Breast epithelium (tissue), 4 donors: ENCODE measurements around the gene PKM. TPM values are rescaled to one million over a fixed set of nuclear protein-coding genes. Genes with fewer than 3 reads are reported as not detected.

Experiments
- DNase-seq, 2 donors: peaks; one replicate each; pipeline ENCODE4 v3.0.0-alpha.2; 2019; ENCODE audit warnings: low spot score in 2 of 2
- H3K27ac ChIP-seq, 2 donors: fragments of 200-600 bp; sonication (generic) in 1 of 2; one replicate each; pipeline ENCODE4 v1.5.1; 2016 to 2019; ENCODE audit warnings: mild to moderate bottlenecking in 1 of 2
- H3K27me3 ChIP-seq, 2 donors: fragments of 200-600 bp; sonication (generic) in 1 of 2; one replicate each; pipeline versions ENCODE4 v1.5.1 to v1.6.0; 2017 to 2019; ENCODE audit warnings: control low read depth in 1 of 2, mild to moderate bottlenecking in 1 of 2
- H3K36me3 ChIP-seq: fragments of 200-600 bp; one replicate; pipeline ENCODE4 v1.5.1; 2019
- H3K4me1 ChIP-seq, 2 donors: fragments of 200-600 bp; sonication (generic); one replicate each; pipeline ENCODE4 v1.5.1; 2016 to 2019; ENCODE audit warnings: control low read depth in 1 of 2
- H3K4me3 ChIP-seq, 3 donors: fragments of 200-600 bp; sonication (generic); 1 replicate in 2 of 3; 2 replicates in 1 of 3; pipeline ENCODE4 v1.5.1; 2016 to 2019; ENCODE audit warnings: mild to moderate bottlenecking in 3 of 3, moderate library complexity in 2 of 3
- H3K9me3 ChIP-seq, 2 donors: fragments of 200-600 bp; sonication (generic) in 1 of 2; one replicate each; pipeline ENCODE4 v1.5.1; 2016 to 2019; ENCODE audit warnings: control low read depth in 1 of 2
- POLR2A ChIP-seq: fragments of 450-650 bp; IDR thresholded peaks from one replicate; pipeline ENCODE4 v1.6.1; 2016; ENCODE audit warnings: antibody characterized with exemption, mild to moderate bottlenecking, moderate library complexity
- POLR2AphosphoS5 ChIP-seq, 3 donors: sonication (generic); formaldehyde crosslinking; IDR thresholded peaks; one replicate each; pipeline ENCODE4 v1.6.1; 2017; ENCODE audit warnings: antibody characterized with exemption in 3 of 3
- intact Hi-C: fragments of 100-400 bp; cut with DNase I; formaldehyde crosslinking; loops from one replicate; pipeline ENCODE4 v1.15.1; 2023; ENCODE audit warnings: low total_unique reads
- total RNA-seq, 3 donors: library from RNA; depleted of rRNA; stranded (reverse); fragments of >200 nt; gene quantifications; one replicate each; pipeline ENCODE4 v1.1.0, GENCODE V29; 2016
- TF ChIP-seq, protein P1 (sequence below), 3 donors: fragments of 450-650 bp; IDR thresholded peaks; one replicate each; pipeline ENCODE4 v1.5.1; 2016 to 2017; ENCODE audit warnings: antibody characterized with exemption in 3 of 3, mild to moderate bottlenecking in 3 of 3, moderate library complexity in 3 of 3

Gene PKM
- total RNA-seq, 3 donors from 2014 or later, result 212 to 476 (median 367) TPM

DNA sequence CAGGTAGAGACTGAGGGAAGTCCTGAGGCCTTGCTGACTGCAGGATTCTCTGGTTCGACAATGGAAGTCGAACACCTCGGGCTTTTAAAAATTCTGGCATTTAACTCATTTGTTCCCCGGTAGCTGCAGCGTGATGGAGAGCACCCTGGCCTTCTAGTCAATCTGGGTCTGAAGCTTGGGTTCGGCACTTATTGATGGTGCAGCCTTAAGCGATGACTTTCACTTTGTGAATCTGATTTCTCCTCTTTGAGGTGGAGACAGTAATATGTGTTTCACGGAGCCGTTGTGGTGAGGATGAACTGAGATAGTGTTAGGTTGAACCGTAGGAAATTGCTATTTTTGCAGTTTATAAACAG is 42.0 kb upstream of the PKM start:
- DNase-seq, result no peak
- Histone ChIP-seq H3K27ac (peak overlapping the region; percentile 92 to 96), H3K9me3 (no peaks in the 10 kb centered on the region), H3K4me3 (peak overlapping the region; percentile 31 to 93 (median 83)), H3K36me3 (no peaks in the 10 kb centered on the region), H3K4me1 (peaks cover 0 to 8% of the 10 kb centered on the region in 2 donors), H3K27me3 (no peaks in the 10 kb centered on the region)
- TF ChIP-seq POLR2A, result no peak
- TF ChIP-seq, protein P1, sequence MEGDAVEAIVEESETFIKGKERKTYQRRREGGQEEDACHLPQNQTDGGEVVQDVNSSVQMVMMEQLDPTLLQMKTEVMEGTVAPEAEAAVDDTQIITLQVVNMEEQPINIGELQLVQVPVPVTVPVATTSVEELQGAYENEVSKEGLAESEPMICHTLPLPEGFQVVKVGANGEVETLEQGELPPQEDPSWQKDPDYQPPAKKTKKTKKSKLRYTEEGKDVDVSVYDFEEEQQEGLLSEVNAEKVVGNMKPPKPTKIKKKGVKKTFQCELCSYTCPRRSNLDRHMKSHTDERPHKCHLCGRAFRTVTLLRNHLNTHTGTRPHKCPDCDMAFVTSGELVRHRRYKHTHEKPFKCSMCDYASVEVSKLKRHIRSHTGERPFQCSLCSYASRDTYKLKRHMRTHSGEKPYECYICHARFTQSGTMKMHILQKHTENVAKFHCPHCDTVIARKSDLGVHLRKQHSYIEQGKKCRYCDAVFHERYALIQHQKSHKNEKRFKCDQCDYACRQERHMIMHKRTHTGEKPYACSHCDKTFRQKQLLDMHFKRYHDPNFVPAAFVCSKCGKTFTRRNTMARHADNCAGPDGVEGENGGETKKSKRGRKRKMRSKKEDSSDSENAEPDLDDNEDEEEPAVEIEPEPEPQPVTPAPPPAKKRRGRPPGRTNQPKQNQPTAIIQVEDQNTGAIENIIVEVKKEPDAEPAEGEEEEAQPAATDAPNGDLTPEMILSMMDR (IDR thresholded peaks at IDR 0.05), result peak in 2 of 3 donors; percentile 6
- TF ChIP-seq POLR2AphosphoS5 (IDR thresholded peaks at IDR 0.05), result no peak
- intact Hi-C loops, result loop anchor here (10.0 kb wide), 1 partner anchor 68 kb away; no protein-coding TSS in a partner anchor

DNA sequence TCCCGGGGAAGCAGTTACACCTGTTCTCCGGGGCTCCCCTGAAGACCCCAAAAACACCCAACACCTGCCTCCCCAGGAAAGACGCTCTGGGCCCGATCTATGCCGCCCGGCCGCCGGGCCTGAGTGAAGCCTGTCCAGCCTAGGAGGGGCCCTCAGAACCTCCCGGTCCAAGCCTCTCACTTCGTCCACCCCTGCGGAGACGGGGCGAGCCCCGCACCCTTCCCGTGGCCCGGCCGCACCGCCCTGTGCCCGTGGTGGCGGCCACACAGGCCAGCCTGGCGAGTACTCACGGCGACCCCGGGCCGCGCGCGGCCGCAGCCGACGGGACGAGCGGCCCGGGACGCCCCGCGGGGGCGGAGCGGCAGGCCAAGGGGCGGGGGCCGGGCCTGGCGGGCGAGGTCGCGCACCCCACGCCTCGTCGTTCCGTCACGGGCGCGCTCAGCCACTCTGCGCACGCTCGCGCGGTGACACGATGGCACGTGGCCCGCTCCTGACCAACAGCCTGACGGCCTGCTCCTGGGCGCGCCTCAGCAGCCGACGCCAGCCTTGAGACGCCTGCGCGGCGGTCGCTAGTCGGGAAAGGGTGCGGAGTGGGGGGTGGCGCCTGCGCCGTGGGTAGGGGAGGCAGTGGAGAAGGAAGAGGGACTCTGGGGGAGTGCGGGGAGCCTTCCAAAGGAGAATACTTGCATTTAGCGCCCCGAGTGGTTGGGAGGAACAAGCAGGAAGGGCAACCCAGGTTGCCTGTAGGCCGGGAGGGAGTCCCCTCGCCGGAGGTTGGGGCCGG is 41.4 kb upstream of the PKM start, which contains the start of gene PARP6:
TSS of gene PARP6 (minus strand) at position 342 of the 784 bp plus-strand sequence. CDS start 5,077 bp downstream, outside the sequence.
- DNase-seq, result peak; percentile 98
- H3K27me3 ChIP-seq, result no peaks in the 10 kb centered on the region
- TF ChIP-seq POLR2A (no peak), POLR2AphosphoS5 (IDR thresholded peaks at IDR 0.05) (peak; percentile 70 to 84 (median 80))
- TF ChIP-seq, protein P1 (IDR thresholded peaks at IDR 0.05), result peak; percentile 45 to 74 (median 62)
- peak within 1 kb of the TSS; percentile 92 to 96 for H3K27ac ChIP-seq
- H3K4me1 ChIP-seq, result peaks cover 0 to 8% of the 10 kb centered on the region in 2 donors
- H3K4me3 ChIP-seq, result peak within 1 kb of the TSS; percentile 83 to 93 (median 89)
- no peaks in the 10 kb centered on the region for H3K36me3 ChIP-seq
- intact Hi-C loops, result loop anchor here (10.0 kb wide), 1 partner anchor 68 kb away; no protein-coding TSS in a partner anchor
- H3K9me3 ChIP-seq, result no peaks in the 10 kb centered on the region

DNA sequence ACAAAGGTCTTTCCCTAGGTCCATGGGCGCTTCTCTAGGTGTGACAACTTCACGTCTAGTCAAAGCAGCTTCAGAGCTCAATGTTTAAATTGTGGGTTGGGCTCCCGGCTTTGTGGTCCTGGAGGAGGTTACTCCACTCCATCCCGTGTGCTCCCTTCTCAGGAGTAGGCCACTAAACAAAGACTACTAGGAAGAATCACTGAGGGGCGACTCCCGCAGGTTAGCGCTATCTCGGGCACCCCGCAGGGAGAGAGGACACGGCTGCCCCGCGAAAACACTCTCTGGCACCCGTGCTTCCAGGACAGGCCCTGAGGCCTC is 40.9 kb upstream of the PKM start:
- H3K9me3 ChIP-seq, result no peaks in the 10 kb centered on the region
- no peak for DNase-seq
- intact Hi-C loops, result loop anchor here (10.0 kb wide), 1 partner anchor 67 kb away; no protein-coding TSS in a partner anchor
- H3K27me3 ChIP-seq, result no peaks in the 10 kb centered on the region
- H3K4me3 ChIP-seq, result peak overlapping the region; percentile 83 to 93 (median 89)
- peaks cover under 1% of the 10 kb centered on the region for H3K36me3 ChIP-seq
- H3K27ac ChIP-seq, result peak overlapping the region; percentile 92 to 96
- peaks cover 0 to 8% of the 10 kb centered on the region in 2 donors for H3K4me1 ChIP-seq
- TF ChIP-seq POLR2A (no peak), POLR2AphosphoS5 (IDR thresholded peaks at IDR 0.05) (no peak)
- TF ChIP-seq, protein P1 (IDR thresholded peaks at IDR 0.05), result no peak

DNA sequence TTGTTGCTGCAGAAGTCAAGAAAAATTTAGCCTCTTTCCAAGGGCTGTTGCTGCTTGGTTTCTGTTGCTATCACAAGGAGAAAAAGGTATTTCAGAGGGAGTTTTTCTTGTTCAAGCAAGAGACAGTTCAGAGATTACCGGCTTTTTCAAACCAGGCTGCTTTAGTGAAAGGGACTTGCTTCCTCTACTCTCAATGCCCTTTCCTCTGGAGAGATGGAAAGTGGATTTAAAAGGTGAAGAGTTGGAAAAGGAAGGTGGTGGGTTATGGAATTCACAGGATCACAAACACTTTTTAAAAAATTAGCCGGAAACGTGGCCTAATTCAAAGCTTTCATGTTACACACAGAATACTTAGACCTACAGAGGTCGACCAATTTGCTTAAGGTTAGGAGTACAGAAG is 40.2 kb upstream of the PKM start:
- no peak for TF ChIP-seq POLR2AphosphoS5 (IDR thresholded peaks at IDR 0.05)
- TF ChIP-seq, protein P1 (IDR thresholded peaks at IDR 0.05), result no peak
- TF ChIP-seq POLR2A, result no peak
- Histone ChIP-seq H3K27me3 (no peaks in the 10 kb centered on the region), H3K27ac (peak overlapping the region in 1 of 2 donors; percentile 92), H3K4me1 (peaks cover 0 to 8% of the 10 kb centered on the region in 2 donors), H3K4me3 (peak overlapping the region in 2 of 3 donors; percentile 83 to 93), H3K9me3 (no peaks in the 10 kb centered on the region), H3K36me3 (peaks cover 7% of the 10 kb centered on the region)
- intact Hi-C loops, result loop anchor here (10.0 kb wide), 1 partner anchor 66 kb away; no protein-coding TSS in a partner anchor
- no peak for DNase-seq

DNA sequence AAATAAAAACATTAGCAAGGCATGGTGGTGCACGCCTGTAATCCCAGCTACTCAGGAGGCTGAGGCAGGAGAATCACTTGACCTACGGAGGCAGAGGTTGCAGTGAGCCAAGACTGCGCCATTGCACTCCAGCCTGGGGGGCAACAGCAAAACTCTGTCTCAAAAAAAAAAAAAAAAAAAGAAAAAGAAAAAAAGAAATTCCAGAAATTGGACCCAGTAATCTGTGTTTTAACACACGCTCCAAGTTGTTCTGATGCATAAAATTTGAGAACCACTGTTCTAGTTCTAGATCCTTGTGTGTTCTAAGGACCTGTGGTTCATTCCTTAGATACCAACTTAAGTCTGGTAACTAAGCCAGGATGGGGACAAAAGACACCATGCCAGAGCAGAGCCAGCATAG is 38.7 kb upstream of the PKM start:
- no peaks in the 10 kb centered on the region for H3K27me3 ChIP-seq
- DNase-seq, result no peak
- TF ChIP-seq POLR2AphosphoS5 (IDR thresholded peaks at IDR 0.05), result no peak
- H3K4me3 ChIP-seq, result no peak overlapping the region
- H3K27ac ChIP-seq, result no peak overlapping the region
- peaks cover 0 to 8% of the 10 kb centered on the region in 2 donors for H3K4me1 ChIP-seq
- no peaks in the 10 kb centered on the region for H3K9me3 ChIP-seq
- peaks cover 18% of the 10 kb centered on the region for H3K36me3 ChIP-seq
- intact Hi-C loops, result loop anchor here (10.0 kb wide), 1 partner anchor 65 kb away; no protein-coding TSS in a partner anchor
